Posterior vena cava (tissue), 2 donors: Measurements from ENCODE around the gene ASH1L. TPM values are rescaled to one million over a fixed set of nuclear protein-coding genes. Genes with fewer than 3 reads are reported as not detected.

Experiments used
- DNase-seq: peaks from one replicate; pipeline ENCODE4 v3.0.0-alpha.2; 2020; ENCODE audit warnings: low spot score
- intact Hi-C, 2 donors: fragments of 100-400 bp; cut with DNase I; formaldehyde crosslinking; loops; one replicate each; pipeline versions ENCODE4 v1.14.1 to v1.14.2; 2022 to 2023
- total RNA-seq, 2 donors: library from RNA; stranded (reverse); fragmentation: NEBNext Ultra II Directional; extraction: Animal tissue kit (Norgen Biotek cat#: 25700); gene quantifications; one replicate each; pipeline ENCODE4 v1.2.1, GENCODE V29; 2021
- donor health status: DM: yes; HTN: yes; CAD: no.
- donor health status: DM: yes; HTN: yes; CAD: no.

ASH1L gene
- total RNA-seq, 2 donors from 2014 or later, result 66.7 to 67.4 TPM

DNA sequence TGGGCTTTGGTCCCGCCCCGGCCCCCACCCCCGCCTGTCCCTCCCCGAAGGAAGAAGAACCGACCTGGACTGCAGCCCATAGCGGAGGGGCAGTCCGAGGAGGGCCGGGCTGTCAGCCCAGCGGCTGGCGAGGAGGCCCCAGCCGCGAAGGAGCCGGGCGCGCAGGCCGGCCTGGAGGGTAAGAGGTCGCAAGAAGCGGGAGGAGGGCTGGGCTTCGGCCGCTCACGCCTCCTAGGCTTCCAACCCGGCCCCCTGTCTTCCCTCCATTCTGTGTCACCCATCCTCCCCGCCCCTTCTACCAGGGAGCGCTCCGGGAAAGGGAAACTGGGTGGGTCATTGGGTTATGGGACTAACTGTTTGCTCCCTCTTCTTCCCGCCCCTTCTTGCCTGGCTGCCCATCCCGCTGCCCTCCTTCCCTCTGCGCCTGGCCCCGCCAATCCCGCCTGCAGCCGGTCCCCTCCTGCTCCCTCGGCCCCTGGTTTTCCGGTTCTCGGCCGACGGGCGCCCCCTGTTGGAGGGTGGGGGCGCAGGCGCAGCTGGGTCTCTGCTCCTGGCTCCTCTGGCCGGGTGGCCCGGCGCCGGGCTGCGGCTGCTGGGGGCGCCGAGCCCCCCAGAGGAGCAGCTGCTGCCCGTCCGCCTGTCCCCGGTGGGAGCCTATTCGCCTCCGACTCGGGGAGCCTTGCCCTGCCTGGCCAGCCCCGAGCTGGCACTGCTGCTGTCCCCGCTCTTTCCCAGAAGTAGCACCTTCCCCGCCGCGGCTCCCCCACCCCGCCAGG lies 239.5 kb downstream of the ASH1L start:
- DNase-seq, result peak; percentile 97
- intact Hi-C loops, result loop anchor here (5.0 kb wide), 2 partner anchors 46 to 71 kb away; partner anchors contain the start of gene HCN3 (in 2 of the 2)

DNA sequence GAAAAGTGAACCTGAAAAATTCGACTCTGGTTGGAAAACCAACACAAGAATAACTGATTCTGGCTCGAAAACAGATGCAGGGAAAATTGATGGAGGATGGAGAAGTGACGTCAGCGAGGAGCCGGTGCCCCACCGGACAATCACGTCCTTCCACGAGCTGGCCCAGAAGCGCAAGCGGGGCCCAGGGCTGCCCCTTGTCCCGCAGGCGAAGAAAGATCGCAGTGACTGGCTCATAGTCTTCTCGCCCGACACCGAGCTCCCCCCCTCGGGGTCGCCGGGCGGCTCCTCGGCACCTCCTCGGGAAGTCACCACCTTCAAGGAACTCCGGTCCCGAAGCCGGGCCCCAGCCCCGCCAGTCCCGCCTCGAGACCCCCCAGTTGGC lies 240.0 kb downstream of the ASH1L start:
- DNase-seq, result peak; percentile 82

DNA sequence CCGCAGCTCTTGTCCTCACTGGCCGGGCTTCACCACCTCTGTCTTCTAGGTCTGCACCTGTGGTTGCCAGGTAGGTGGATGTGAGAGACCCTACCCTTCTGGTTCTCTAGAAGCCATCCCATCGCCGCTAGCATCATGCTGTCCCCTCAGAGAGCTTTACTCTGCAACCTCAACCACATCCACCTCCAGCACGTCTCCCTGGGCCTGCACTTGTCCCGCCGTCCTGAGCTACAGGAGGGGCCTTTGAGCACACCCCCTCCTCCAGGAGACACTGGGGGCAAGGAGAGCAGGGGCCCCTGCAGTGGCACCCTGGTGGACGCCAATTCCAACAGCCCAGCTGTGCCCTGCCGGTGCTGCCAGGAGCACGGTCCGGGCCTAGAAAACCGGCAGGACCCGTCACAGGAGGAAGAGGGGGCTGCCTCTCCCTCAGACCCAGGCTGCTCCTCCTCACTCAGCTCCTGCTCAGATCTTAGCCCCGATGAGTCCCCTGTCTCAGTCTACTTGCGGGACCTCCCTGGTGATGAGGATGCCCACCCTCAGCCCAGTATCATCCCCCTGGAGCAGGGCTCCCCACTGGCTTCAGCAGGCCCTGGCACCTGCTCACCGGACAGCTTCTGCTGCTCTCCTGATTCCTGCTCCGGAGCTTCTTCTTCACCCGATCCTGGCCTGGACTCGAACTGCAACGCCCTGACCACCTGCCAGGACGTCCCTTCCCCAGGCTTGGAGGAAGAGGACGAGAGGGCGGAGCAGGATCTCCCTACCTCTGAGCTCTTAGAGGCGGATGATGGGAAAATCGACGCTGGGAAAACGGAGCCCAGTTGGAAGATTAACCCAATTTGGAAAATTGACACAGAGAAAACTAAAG lies 240.7 kb downstream of the ASH1L start:
- no peak for DNase-seq
- intact Hi-C loops, result loop anchor here (5.0 kb wide), 2 partner anchors 45 to 70 kb away; partner anchors contain the start of gene HCN3 (in 2 of the 2)

More for the DNA sequence above, 240.0 kb downstream of the ASH1L start:
- intact Hi-C loops, result loop anchor here (5.0 kb wide), 2 partner anchors 45 to 70 kb away; partner anchors contain the start of gene HCN3 (in 2 of the 2)

DNA sequence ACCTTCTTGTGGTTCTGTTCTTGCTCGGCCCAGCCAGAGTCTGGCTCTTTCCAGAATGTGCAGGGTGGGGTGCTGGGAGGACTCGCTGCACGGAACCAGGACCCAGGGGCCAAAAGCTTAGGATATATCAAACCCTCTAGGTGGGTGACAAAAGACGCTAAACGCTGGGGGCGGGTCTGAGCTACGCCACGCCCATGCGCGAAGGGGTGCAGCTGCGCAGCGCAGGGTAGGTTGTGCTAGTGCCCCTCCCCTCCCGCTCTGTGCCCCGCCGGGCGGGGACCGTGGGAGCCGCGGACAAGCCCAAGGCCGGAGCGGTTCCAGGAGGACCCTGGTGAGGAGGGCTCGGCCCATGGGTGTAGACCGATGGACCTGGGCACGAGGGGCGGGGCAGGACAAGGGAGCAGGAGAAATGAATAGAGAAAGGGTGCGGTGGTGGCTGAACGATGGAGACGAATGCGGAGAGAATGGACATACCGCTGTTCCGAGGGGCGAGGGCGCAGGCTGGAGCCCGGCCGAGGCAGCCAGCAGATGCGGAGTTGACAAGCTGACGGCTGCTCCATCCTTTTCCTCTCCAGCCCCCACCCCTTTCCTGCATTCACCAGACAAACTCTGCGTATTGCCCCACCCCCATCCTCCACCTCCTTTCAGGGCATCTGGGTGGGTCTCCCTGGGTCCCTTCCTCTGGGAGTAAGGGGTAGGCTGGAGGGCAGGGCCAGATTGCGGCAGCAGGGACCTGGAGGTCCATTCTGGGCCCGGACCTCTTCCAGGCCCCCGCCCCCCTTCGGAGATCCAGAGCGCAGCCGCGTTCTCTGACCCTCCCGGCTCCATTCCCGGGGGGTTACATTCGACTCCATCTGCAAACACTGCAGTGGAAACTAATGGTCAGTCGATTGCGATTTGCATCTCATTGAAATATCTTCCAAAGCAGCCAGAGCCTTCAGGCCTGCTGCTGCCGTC lies 241.7 kb downstream of the ASH1L start, which contains the start of gene RUSC1:
Gene RUSC1, plus strand, starts transcription at position 234 of the 957 bp plus-strand sequence. CDS start 880 bp downstream, outside the sequence.
- intact Hi-C loops, result loop anchor here (5.0 kb wide), 2 partner anchors 44 to 69 kb away; partner anchors contain the start of gene HCN3 (in 2 of the 2)
- peak; percentile 93 for DNase-seq

DNA sequence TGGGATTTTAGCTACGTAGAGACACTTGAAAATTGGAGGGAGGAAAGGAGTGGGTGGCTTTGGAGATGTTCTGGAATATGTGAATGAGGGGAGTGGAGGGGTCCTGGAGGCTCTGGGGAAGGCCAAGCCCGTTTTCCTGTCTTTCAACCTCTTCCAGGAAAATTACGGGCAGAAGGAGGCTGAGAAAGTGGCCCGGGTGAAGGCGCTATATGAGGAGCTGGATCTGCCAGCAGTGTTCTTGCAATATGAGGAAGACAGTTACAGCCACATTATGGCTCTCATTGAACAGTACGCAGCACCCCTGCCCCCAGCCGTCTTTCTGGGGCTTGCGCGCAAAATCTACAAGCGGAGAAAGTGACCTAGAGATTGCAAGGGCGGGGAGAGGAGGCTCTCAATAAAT lies 242.4 kb downstream of the ASH1L start:
- no peak for DNase-seq
- intact Hi-C loops, result loop anchor here (5.0 kb wide), 2 partner anchors 43 to 68 kb away; partner anchors contain the start of gene HCN3 (in 2 of the 2)

DNA sequence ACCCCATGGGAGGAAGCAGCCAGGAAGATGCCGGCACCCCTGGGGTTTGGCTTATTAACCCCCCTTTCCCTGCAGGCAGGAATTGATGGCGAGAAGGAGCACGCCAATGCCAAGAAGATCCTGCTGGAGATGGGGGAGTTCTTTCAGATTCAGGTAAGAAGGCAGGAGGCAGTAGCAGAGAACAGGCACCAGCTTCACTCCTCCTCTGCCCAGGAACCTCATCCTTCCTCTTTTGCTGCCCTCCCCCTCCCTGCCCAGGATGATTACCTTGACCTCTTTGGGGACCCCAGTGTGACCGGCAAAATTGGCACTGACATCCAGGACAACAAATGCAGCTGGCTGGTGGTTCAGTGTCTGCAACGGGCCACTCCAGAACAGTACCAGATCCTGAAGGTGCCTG lies 243.1 kb downstream of the ASH1L start:
- intact Hi-C loops, result no loop called here
- DNase-seq, result no peak

DNA sequence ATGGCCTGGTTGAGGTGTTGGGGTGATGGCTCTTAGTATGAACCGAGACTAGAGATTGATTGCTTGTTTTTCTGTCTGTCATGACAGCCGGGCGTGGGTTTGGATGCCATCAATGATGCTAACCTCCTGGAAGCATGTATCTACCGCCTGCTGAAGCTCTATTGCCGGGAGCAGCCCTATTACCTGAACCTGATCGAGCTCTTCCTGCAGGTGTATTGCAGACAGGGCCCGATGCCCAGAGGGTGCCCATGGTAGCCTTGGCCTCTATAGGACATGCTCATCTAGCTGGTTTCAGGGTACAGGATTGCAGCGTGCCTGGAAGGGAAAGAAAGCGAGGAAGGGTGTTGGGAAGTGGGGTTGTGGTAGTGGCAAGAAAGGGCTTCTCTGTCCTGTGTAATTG lies 244.5 kb downstream of the ASH1L start:
- no peak for DNase-seq
- intact Hi-C loops, result no loop called here

DNA sequence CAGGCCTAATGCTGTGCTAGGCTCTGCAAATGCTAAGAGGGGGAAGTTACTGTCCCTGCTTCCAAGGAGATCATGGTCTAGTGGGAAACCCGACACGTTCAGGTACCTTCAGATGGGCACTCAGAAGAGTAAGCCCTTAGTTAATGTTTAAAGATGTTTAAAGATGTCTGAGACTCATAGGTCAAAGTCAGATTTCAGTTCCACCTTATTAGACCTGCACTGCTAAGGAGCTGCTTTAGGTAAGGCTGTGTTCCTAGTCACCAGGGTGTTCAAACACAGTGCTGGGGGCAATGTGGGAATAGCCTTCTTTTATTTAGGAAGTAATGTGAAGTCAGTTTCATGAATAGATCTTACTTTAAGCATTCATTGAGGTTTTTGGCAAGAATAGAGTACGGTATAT lies 245.7 kb downstream of the ASH1L start:
- DNase-seq, result peak; percentile 7
- intact Hi-C loops, result no loop called here

DNA sequence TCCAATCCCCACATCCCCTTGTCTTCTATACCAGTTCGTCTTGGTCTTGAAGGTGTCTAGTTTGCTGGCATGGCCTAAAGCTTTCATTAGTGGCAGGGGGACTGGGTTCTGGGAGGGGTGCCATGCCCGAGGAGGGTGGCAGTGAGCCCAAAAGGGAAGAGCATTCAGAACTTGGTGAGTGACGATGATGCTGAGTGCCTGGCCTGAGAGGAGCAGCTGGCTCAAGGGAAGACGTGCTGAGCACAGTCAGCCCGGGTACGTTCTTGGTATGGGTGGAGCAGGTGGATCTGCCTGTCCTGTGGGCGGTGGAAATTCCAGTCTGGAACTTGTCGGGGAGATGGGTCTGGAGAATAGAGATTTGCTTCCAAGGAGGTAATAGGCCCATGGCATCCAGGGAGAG lies 249.3 kb downstream of the ASH1L start:
- intact Hi-C loops, result no loop called here
- no peak for DNase-seq

DNA sequence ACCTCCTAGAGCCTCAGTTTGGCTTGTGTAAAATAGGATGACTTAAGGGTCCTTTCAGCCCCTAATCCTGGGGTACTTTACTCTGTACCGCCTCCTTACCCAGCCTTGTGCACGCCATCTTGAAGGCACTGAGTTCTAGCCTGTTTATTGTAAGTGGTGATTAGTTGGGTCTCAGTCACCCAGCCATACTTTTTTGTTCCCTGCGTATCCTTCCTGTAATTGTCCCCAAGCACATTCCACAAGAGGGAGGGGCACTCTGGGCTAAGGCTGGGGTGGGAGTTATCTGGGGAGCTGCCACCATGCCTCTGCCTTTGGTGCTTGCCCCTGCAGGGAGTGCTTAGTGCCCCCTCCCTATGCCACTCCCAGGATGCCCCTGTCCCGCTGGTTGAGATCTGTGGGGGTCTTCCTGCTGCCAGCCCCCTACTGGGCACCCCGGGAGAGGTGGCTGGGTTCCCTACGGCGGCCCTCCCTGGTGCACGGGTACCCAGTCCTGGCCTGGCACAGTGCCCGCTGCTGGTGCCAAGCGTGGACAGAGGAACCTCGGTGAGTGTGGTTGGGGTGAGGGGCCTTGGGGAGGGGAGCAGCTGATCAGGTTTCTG lies 253.1 kb downstream of the ASH1L start:
- DNase-seq, result no peak
- intact Hi-C loops, result no loop called here

DNA sequence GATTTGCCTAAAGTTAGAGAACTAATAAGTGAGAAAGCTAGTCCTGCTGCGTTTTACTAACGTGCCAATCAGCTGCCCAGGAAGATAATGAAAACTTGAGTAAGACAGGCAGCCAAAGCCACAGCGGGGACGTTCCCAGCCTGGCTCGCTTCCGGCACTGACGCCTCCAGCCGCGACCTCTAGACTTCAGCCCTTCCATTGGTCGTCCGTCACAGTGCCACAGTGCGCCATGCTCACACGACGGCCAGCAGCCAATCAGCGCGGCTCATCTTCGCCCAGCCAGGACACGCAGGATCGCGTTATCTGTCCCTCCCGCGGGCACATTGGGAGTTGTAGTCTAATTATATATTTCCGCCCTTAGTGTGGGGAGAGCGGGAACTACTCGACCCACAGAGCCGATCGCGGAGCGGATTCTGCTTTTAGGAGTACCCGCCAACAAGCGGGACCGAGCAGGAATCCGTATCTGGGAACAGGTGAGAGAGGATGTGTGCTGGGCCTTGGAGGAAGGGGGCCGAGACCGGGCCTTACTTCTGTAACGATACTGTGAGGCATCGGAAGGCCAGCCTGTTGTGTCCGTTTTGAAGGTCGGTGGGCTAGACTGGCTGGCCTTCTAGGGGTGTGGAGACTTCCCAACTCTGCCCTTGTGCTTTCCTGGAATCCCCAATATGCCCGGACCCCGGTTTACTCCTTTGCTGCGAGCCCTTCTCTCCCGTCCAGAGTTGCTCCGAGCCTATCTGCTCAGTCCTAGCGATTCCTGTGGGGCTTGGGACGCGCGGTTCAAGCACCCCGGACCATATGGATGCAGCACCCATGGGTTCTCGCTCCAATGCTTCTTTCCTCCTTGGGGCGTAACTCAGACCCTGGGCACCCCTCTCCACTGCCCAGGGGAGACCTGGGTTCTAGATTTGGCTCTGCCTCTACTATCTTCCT lies 253.8 kb downstream of the ASH1L start, which contains the start of gene FDPS:
Gene FDPS, plus strand, starts transcription at position 374 of the 930 bp plus-strand sequence. CDS start 924 bp downstream, outside the sequence.
- DNase-seq, result peak; percentile 99
- intact Hi-C loops, result no loop called here

DNA sequence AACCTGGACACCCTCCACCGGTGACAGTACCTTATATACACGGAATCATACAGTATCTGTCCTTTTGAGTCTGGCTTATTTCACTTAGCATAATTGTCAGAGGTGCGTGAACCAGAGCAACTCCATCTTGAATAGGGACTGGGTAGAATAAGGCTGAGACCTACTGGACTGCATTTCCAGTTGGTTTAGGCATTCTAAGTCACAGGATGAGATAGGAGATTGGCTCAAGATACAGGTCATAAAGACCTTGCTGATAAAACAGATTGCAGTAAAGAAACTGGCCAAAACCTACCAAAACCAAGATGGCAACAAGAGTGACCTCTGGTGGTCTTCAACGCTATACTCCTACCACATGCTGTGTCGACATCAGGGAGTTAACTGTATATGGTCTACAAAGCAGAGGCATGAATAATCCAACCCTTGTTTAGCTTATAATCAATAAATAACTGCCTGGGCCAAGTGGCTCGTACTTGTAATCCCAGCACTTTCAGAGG lies 255.3 kb downstream of the ASH1L start:
- intact Hi-C loops, result no loop called here
- DNase-seq, result no peak

DNA sequence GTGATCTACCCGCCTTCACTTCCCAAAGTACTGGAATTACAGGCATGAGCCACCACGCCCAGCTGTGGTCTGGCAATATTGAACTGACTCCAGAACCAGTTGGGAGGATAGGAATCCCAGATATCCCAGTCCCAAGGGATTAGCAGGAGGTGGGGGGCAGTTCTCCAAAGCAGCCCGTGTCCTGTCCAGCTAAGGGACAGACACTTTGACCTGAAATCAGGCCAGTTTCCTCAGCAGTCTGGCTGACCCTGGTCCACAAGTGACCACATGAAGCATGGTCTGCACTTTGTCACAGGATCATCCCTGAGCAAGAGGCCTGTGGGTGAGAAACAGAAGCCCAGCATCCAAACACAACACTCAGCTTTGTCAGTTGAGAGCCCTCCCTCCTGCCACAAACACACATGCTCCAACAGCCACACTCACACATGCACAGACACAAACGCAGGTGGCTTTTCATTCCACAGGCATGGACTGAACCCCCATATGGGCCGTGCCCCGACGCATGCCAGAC lies 256.7 kb downstream of the ASH1L start:
- intact Hi-C loops, result no loop called here
- DNase-seq, result no peak

DNA sequence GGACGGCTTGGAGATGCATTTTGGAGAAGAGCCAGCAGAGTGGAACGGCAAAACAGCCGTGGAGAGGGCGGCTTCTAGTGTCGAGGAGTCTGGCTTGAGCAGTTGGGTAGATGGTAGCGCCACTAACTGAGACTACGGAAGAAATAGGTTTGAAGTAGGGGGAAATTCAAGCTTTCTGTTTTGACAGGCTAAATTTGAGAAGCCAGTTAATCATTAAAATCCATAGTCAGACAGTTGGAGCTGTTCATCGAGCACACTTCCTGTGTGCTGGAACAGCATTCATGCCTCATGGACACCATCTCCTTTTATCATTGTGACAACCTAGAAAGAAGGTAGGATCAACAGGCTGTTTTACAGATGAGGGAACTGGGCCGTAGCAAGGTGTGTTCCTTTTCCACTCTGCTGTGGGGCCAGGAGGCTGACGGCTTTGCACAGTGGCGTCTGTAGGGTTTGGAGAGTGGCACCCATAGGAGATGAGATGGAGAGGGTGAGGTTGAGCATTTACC lies 258.0 kb downstream of the ASH1L start:
- intact Hi-C loops, result no loop called here
- no peak for DNase-seq

DNA sequence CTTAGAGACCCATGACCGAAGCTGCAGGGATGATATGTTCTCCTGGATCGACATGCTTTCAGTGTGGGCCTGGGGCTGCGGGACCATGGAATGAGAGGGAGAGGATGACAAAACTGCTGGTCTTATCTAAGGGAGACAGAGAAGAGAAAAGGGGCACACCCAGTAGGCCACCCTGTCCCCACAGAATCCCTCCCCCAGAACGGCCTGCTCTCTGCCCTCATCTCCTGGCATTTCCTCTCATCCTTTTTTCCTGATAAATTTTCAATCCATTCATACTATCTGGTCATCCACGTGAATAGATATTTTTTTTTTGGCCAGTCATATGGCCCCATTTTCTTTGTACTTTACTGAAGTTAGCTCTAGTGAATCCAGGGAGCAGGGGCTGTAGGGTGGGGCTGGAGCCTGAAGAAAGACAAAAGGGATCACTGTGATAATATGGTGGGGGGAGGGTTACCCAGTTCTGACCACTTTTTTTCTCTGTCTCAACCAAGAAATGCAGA lies 261.2 kb downstream of the ASH1L start, which contains the start of gene PKLR:
Gene PKLR, minus strand, starts transcription at position 97 of the 500 bp plus-strand sequence. Its CDS starts 43 bp downstream, at position 54.
- DNase-seq, result no peak
- intact Hi-C loops, result no loop called here

DNA sequence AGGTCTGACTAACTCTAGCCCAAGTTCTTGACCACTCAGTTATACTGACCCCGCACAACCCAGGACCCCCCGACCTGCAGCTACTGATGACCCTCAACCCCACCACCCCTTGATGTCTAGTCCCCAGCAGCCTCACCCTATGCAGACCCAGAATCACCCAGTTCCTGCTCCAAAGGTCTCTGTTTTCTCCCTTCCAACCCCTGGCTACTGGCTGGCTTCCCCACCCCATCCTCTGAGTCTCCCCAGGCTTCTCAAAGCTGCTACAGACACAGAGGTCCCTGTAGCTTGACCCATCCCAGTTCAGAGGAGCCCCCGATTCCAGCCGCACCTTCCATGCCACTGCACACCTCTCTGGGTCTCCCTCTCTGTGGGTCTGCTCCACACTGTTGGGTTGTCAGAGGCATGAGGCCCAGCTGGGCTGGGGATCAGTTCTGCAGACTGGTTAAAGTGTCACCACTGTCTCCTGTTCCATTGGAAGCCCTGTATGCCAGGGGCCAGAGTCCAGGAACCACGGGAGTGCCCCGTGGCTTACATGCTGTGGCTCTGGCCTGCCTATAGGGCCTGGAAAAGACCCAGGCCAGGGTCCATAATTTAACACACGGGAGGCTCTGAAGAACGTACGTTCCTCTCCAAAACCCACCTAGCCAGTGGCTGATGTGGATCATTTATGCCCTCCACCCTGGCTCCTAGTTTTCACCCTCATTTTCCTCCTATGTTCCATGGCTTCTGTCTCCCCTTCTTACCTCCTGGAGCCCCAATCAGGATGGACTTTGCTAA lies 261.9 kb downstream of the ASH1L start:
- DNase-seq, result no peak
- intact Hi-C loops, result no loop called here
